GM12878 (cell line): ENCODE results near the gene WDR53. TPM values are rescaled to one million over a fixed set of nuclear protein-coding genes. Genes with fewer than 3 reads are reported as not detected.

Source experiments
- ATAC-seq: fragments of 200-7000 bp; cut with Tn5 transposase; 3 replicates; pipeline ENCODE4 v1.9.1; 2020; ENCODE audit warnings: mild to moderate bottlenecking, moderate library complexity
- BruUV-seq: library from RNA; stranded (reverse); fragments of 400-500 nt; replicated peaks from 2 replicates; lab custom pipeline; 2021; lab: Mats Ljungman, UMichigan
- CTCF ChIA-PET: fragments of 300-600 bp; sonication (Branson Sonifier 250); formaldehyde crosslinking; extraction: SDS; loops from one replicate; lab custom pipeline; 2021; ENCODE audit warnings: inconsistent platforms; lab: Yijun Ruan, JAX
- POLR2A ChIA-PET: fragments of 350-600 bp; formaldehyde crosslinking; extraction: SDS; loops from one replicate; lab custom pipeline; 2021; ENCODE audit warnings: inconsistent platforms; lab: Charles Lee
- RAD21 ChIA-PET: fragments of 300-600 bp; sonication (Branson Sonifier 250); formaldehyde crosslinking; loops from one replicate; lab custom pipeline; 2023; ENCODE audit warnings: antibody characterized with exemption; ENCODE audit not compliant: unreplicated experiment; lab: Charles Lee
- SMC1A ChIA-PET: fragments of 300-600 bp; sonication (Branson Sonifier 250); formaldehyde crosslinking; loops from one replicate; lab custom pipeline; 2023; ENCODE audit not compliant: unreplicated experiment, uncharacterized antibody; lab: Charles Lee
- DNase-seq: peaks from one replicate; pipeline ENCODE4 v3.0.0-alpha.2; 2011; ENCODE audit warnings: low read depth, low spot score
- FAIRE-seq: peaks from 3 replicates; lab custom pipeline; 2011; peaks lifted over from hg19 to GRCh38; lab: Jason Lieb, UNC
- H2AFZ ChIP-seq: 2 replicates; pipeline ENCODE4 v1.6.0; 2011; ENCODE audit warnings: low read depth, low read length, control low read depth; ENCODE audit not compliant: control insufficient read depth
- H3K27ac ChIP-seq: 2 replicates; pipeline ENCODE4 v1.5.1; 2011; ENCODE audit warnings: control low read depth; ENCODE audit not compliant: control insufficient read depth, insufficient read depth
- H3K27me3 ChIP-seq, 2 experiments: replicated peaks in 1 of 2; 2 replicates each; pipeline versions ENCODE4 v1.6.0 to v1.6.1; 2011; ENCODE audit warnings: low read length in 1 of 2; ENCODE audit not compliant: control insufficient read depth in 2 of 2, insufficient read depth in 2 of 2
- H3K36me3 ChIP-seq, 2 experiments: 2 replicates each; pipeline ENCODE4 v1.5.1; 2011; ENCODE audit warnings: low read length in 1 of 2; ENCODE audit not compliant: control insufficient read depth in 2 of 2, insufficient read depth in 2 of 2
- H3K4me1 ChIP-seq: 2 replicates; pipeline ENCODE4 v1.6.1; 2011; ENCODE audit warnings: mild to moderate bottlenecking, low read length, moderate library complexity, mixed read lengths; ENCODE audit not compliant: control insufficient read depth, insufficient read depth
- H3K4me2 ChIP-seq: 2 replicates; pipeline ENCODE4 v1.6.0; 2011; ENCODE audit warnings: control low read depth; ENCODE audit not compliant: control insufficient read depth, insufficient read depth
- H3K4me3 ChIP-seq: fragments of 200-600 bp; sonication (generic); 2 replicates; pipeline ENCODE4 v1.5.1; 2016
- H3K79me2 ChIP-seq: 2 replicates; pipeline ENCODE4 v1.6.0; 2011; ENCODE audit warnings: low read length; ENCODE audit not compliant: control insufficient read depth, insufficient read depth
- H3K9ac ChIP-seq: 2 replicates; pipeline ENCODE4 v1.8.0; 2011; ENCODE audit warnings: low read length, control low read depth, mixed read lengths; ENCODE audit not compliant: control insufficient read depth, insufficient read depth
- H3K9me3 ChIP-seq: replicated peaks from 3 replicates; pipeline ENCODE4 v1.5.1; 2011; ENCODE audit warnings: mild to moderate bottlenecking, low read length; ENCODE audit not compliant: control insufficient read depth, insufficient read depth
- H4K20me1 ChIP-seq: 2 replicates; pipeline ENCODE4 v1.6.0; 2011; ENCODE audit not compliant: control insufficient read depth, insufficient read depth
- ATF7 ChIP-seq: fragments of 450-650 bp; IDR thresholded peaks from 2 replicates; pipeline ENCODE4 v1.6.1; 2016; ENCODE audit warnings: low read depth, mild to moderate bottlenecking
- BCLAF1 ChIP-seq: fragments of 450-650 bp; IDR thresholded peaks from 2 replicates; pipeline ENCODE4 v1.6.1; 2017; ENCODE audit warnings: antibody characterized with exemption, mild to moderate bottlenecking, moderate library complexity
- JUND ChIP-seq: IDR thresholded peaks from 2 replicates; pipeline ENCODE4 v1.6.1; 2012; ENCODE audit warnings: low read depth, mild to moderate bottlenecking, low read length, improper control_type of control experiment, moderate library complexity
- PML ChIP-seq: IDR thresholded peaks from 2 replicates; pipeline ENCODE4 v1.6.1; 2012; ENCODE audit warnings: low read length, inconsistent platforms
- RAD21 ChIP-seq: IDR thresholded peaks from 2 replicates; pipeline ENCODE4 v1.6.1; 2011; ENCODE audit warnings: mild to moderate bottlenecking, low read depth, low read length, moderate library complexity; ENCODE audit not compliant: insufficient read depth
- WGBS: methylation state at CpG from one replicate; pipeline ENCODE4 v1.1.6; 2016; ENCODE audit warnings: low lambda C conversion rate; ENCODE audit not compliant: insufficient replicate concordance, insufficient coverage; ENCODE audit errors: missing lambda C conversion rate; 5-methylcytosine and 5-hydroxymethylcytosine counted together
- in situ Hi-C: fragments of 300-500 bp; cut with MboI; formaldehyde crosslinking; loops from 9 replicates; pipeline ENCODE4 v1.14.3; 2018; ENCODE audit warnings: mixed read lengths
- intact Hi-C: fragments of 100-400 bp; cut with micrococcal nuclease; formaldehyde crosslinking; loops from one replicate; pipeline ENCODE4 v1.14.2; 2022; ENCODE audit not compliant: unreplicated experiment
- polyA plus RNA-seq, 11 experiments: library from polyadenylated mRNA; depleted of rRNA in 4 of 11; unstranded in 6 of 11; stranded (reverse) in 5 of 11; fragments of >200 nt; fragmentation: Nextera tagmentation in 4 of 11; fragmentation: Illumina TruSeq in 1 of 11; extraction: Ambion mirVana in 4 of 11; extraction: Trizol in 1 of 11; gene quantifications; 1 replicate in 1 of 11; 2 replicates in 10 of 11; pipeline versions ENCODE4 v1.2.1 to v1.2.3, GENCODE V29; 2011 to 2016; ENCODE audit warnings: inconsistent platforms in 2 of 11, missing spikeins in 2 of 11, low read depth in 1 of 11
- total RNA-seq, 4 experiments: library from RNA; depleted of rRNA in 3 of 4; stranded (reverse); fragments of >200 nt in 3 of 4; fragmentation: Illumina TruSeq in 1 of 4; extraction: Trizol in 1 of 4; gene quantifications; 2 replicates each; pipeline versions ENCODE4 v1.2.1 to v1.2.3, GENCODE V29; 2013 to 2021

WDR53 gene
- total and polyA plus RNA-seq, 10 of the 15 experiments (the other 5 are each of a cell fraction or from before 2014, with no cell fraction given), result 7.7 to 20.3 (median 15.7) TPM

- RAD21 ChIA-PET, result no interaction called here
- no peak overlapping the region for H2AFZ ChIP-seq
- no peak for TF ChIP-seq JUND
- no peak for TF ChIP-seq BCLAF1
- TF ChIP-seq ATF7, result peak; percentile 73
- peaks cover 11% of the 10 kb centered on the region for H3K9me3 ChIP-seq
- no peaks in the 10 kb centered on the region for H3K27me3 ChIP-seq
- H3K4me3 ChIP-seq, result no peak overlapping the region
- intact Hi-C loops (no loop called here), in situ Hi-C loops (no loop called here)
- ATAC-seq (no peak), DNase-seq (no peak), FAIRE-seq (no peak)
- CTCF ChIA-PET, result interaction anchor here (0.8 to 4.9 kb wide), 6 partner anchors 8 to 128 kb away, joined by 3 to 27 read pairs (median 3); no protein-coding TSS in a partner anchor
- H3K36me3 ChIP-seq, result no peaks in the 10 kb centered on the region
- SMC1A ChIA-PET, result interaction anchor here (1.0 to 1.2 kb wide), 2 partner anchors 51 to 81 kb away, joined by 3 read pairs; no protein-coding TSS in a partner anchor
- no peak overlapping the region for H3K27ac ChIP-seq
- no peak overlapping the region for H3K4me2 ChIP-seq
- H4K20me1 ChIP-seq, result no peaks in the 10 kb centered on the region
- no peak overlapping the region for H3K9ac ChIP-seq
- peaks cover 13% of the 10 kb centered on the region for H3K4me1 ChIP-seq
- H3K79me2 ChIP-seq, result no peaks in the 10 kb centered on the region
- no TSS peak for BruUV-seq
- whole genome bisulfite sequencing, result 86% methylated on average over 4 of the region's 4 CpGs
- POLR2A ChIA-PET, result no interaction called here
These were observed 43.2 kb downstream of the WDR53 start for GRCh38 chr3:196525141-196525540.

GRCh38 chr3:196524527-196524926, 43.8 kb downstream of the WDR53 start:
- Histone ChIP-seq H2AFZ (no peak overlapping the region), H3K79me2 (no peaks in the 10 kb centered on the region), H3K4me1 (peaks cover 13% of the 10 kb centered on the region), H3K4me3 (no peak overlapping the region), H3K27me3 (no peaks in the 10 kb centered on the region), H3K27ac (no peak overlapping the region), H3K9me3 (peaks cover 17% of the 10 kb centered on the region), H4K20me1 (no peaks in the 10 kb centered on the region), H3K36me3 (no peaks in the 10 kb centered on the region), H3K9ac (no peak overlapping the region), H3K4me2 (no peak overlapping the region)
- ChIA-PET SMC1A (interaction anchor here (1.0 to 1.7 kb wide), 3 partner anchors 51 to 82 kb away, joined by 3 to 6 read pairs (median 3); no protein-coding TSS in a partner anchor), RAD21 (interaction anchor here (3.0 kb wide), 1 partner anchor 269 kb away, joined by 17 read pairs; no protein-coding TSS in a partner anchor), CTCF (interaction anchor here (0.6 to 4.9 kb wide), 12 partner anchors 10 to 272 kb away, joined by 3 to 48 read pairs (median 4); no protein-coding TSS in a partner anchor), POLR2A (no interaction called here)
- no peak for ATAC-seq
- WGBS, result 65% methylated on average over 5 of the region's 5 CpGs
- FAIRE-seq, result no peak
- no TSS peak for BruUV-seq
- DNase-seq, result no peak
- TF ChIP-seq PML, result no peak
- TF ChIP-seq RAD21, result peak; percentile 31; the same call in 1 of the 2 replicates
- intact Hi-C loops, result no loop called here
- in situ Hi-C loops, result loop anchor here (5.0 kb wide), 1 partner anchor 272 kb away; no protein-coding TSS in a partner anchor
